WTC11 (cell line): Measurements from ENCODE around the gene TREH. TPM values are rescaled to one million over a fixed set of nuclear protein-coding genes. Genes with fewer than 3 reads are reported as not detected.
A peak's percentile ranks its signal among the peaks of the same experiment; 100 is the strongest.

ENCODE experiments used
- ATAC-seq: fragments of 200-7000 bp; cut with Tn5 transposase; 2 replicates; pipeline ENCODE4 v1.10.0; 2021; ENCODE audit warnings: mild to moderate bottlenecking, moderate library complexity
- CTCF ChIA-PET: fragments of 300-600 bp; sonication (Branson Sonifier 250); formaldehyde crosslinking; loops from one replicate; lab custom pipeline; 2021; ENCODE audit warnings: antibody characterized with exemption; lab: Charles Lee
- POLR2A ChIA-PET: fragments of 350-600 bp; sonication (Branson Sonifier 250); formaldehyde crosslinking; loops from one replicate; lab custom pipeline; 2021; ENCODE audit warnings: antibody characterized with exemption; lab: Charles Lee
- DNase-seq: peaks from one replicate; pipeline ENCODE4 v3.0.0; 2021; ENCODE audit warnings: low spot score
- H3K27ac Mint-ChIP-seq: 2 replicates; pipeline ENCODE4 v1.8.0; 2021; ENCODE audit warnings: mixed read lengths
- H3K27me3 Mint-ChIP-seq: 2 replicates; pipeline ENCODE4 v1.8.0; 2021; ENCODE audit warnings: low read depth, mild to moderate bottlenecking, moderate library complexity, mixed read lengths
- H3K36me3 Mint-ChIP-seq: 2 replicates; pipeline ENCODE4 v1.8.0; 2021; ENCODE audit warnings: mixed read lengths
- H3K4me1 Mint-ChIP-seq: 2 replicates; pipeline ENCODE4 v1.8.0; 2022; ENCODE audit warnings: mixed read lengths
- H3K4me3 Mint-ChIP-seq: 2 replicates; pipeline ENCODE4 v1.8.0; 2021; ENCODE audit warnings: mild to moderate bottlenecking, moderate library complexity, mixed read lengths
- H3K9me3 Mint-ChIP-seq: 2 replicates; pipeline ENCODE4 v1.8.0; 2021; ENCODE audit warnings: mixed read lengths
- ARID4B ChIP-seq: sonication (generic); formaldehyde crosslinking; IDR thresholded peaks from 2 replicates; pipeline ENCODE4 v1.8.0; 2023; ENCODE audit warnings: missing genetic modification reagents, mild to moderate bottlenecking, borderline replicate concordance
- ATF1 ChIP-seq: sonication (generic); formaldehyde crosslinking; IDR thresholded peaks from 2 replicates; pipeline ENCODE4 v1.8.1; 2023; ENCODE audit warnings: mild to moderate bottlenecking, moderate library complexity, missing genetic modification reagents
- E2F4 ChIP-seq: sonication (generic); formaldehyde crosslinking; IDR thresholded peaks from 2 replicates; pipeline ENCODE4 v1.8.1; 2022; ENCODE audit warnings: low read depth, mild to moderate bottlenecking, moderate library complexity, missing genetic modification reagents, borderline replicate concordance
- ESRRA ChIP-seq: sonication (generic); formaldehyde crosslinking; IDR thresholded peaks from 2 replicates; pipeline ENCODE4 v1.8.1; 2022; ENCODE audit warnings: mild to moderate bottlenecking, missing genetic modification reagents, borderline replicate concordance
- FOXP4 ChIP-seq: sonication (generic); formaldehyde crosslinking; IDR thresholded peaks from 2 replicates; pipeline ENCODE4 v1.8.0; 2022; ENCODE audit warnings: mild to moderate bottlenecking, missing genetic modification reagents
- GTF2I ChIP-seq: fragments of 250-450 bp; sonication (Bioruptor Pico); conservative IDR thresholded peaks from 2 replicates; pipeline ENCODE4 v1.4.0; 2021; ENCODE audit warnings: mild to moderate bottlenecking
- JUN ChIP-seq: sonication (generic); formaldehyde crosslinking; IDR thresholded peaks from 2 replicates; pipeline ENCODE4 v1.8.0; 2023; ENCODE audit warnings: mild to moderate bottlenecking, missing genetic modification reagents
- MAX ChIP-seq: sonication (generic); formaldehyde crosslinking; IDR thresholded peaks from 2 replicates; pipeline ENCODE4 v1.8.0; 2022; ENCODE audit warnings: mild to moderate bottlenecking, missing genetic modification reagents
- NFATC4 ChIP-seq: fragments of 250-450 bp; sonication (Bioruptor Pico); IDR thresholded peaks from 2 replicates; pipeline ENCODE4 v1.9.0; 2021; ENCODE audit warnings: mild to moderate bottlenecking
- PRDM15 ChIP-seq: sonication (generic); formaldehyde crosslinking; IDR thresholded peaks from 2 replicates; pipeline ENCODE4 v1.8.0; 2022; ENCODE audit warnings: missing genetic modification reagents
- RELA ChIP-seq: sonication (generic); formaldehyde crosslinking; IDR thresholded peaks from 2 replicates; pipeline ENCODE4 v1.8.1; 2022; ENCODE audit warnings: missing genetic modification reagents, mild to moderate bottlenecking, borderline replicate concordance
- RORB ChIP-seq: fragments of 250-450 bp; sonication (Bioruptor Pico); IDR thresholded peaks from 2 replicates; pipeline ENCODE4 v1.9.0; 2021; ENCODE audit warnings: mild to moderate bottlenecking
- SMAD3 ChIP-seq: sonication (generic); formaldehyde crosslinking; IDR thresholded peaks from 2 replicates; pipeline ENCODE4 v1.8.0; 2022; ENCODE audit warnings: missing genetic modification reagents, mild to moderate bottlenecking, borderline replicate concordance
- SMAD4 ChIP-seq: sonication (generic); formaldehyde crosslinking; IDR thresholded peaks from 2 replicates; pipeline ENCODE4 v1.8.0; 2022; ENCODE audit warnings: mild to moderate bottlenecking, missing genetic modification reagents
- SOX15 ChIP-seq: fragments of 250-450 bp; sonication (Bioruptor Pico); IDR thresholded peaks from 2 replicates; pipeline ENCODE4 v1.9.0; 2021; ENCODE audit warnings: mild to moderate bottlenecking
- TCF7 ChIP-seq: sonication (generic); formaldehyde crosslinking; IDR thresholded peaks from 2 replicates; pipeline ENCODE4 v1.8.0; 2022; ENCODE audit warnings: mild to moderate bottlenecking, low read depth, missing genetic modification reagents, moderate library complexity
- total RNA-seq: library from RNA; stranded (reverse); gene quantifications from 3 replicates; pipeline ENCODE4 v1.2.3, GENCODE V29; 2021
- TF ChIP-seq, protein P1 (sequence below): sonication (generic); formaldehyde crosslinking; IDR thresholded peaks from 2 replicates; pipeline ENCODE4 v1.8.1; 2023; ENCODE audit warnings: mild to moderate bottlenecking, missing genetic modification reagents, moderate library complexity
- TF ChIP-seq, protein P2 (sequence below): sonication (generic); formaldehyde crosslinking; IDR thresholded peaks from 2 replicates; pipeline ENCODE4 v1.8.1; 2023; ENCODE audit warnings: mild to moderate bottlenecking, missing genetic modification reagents

Gene TREH
- total RNA-seq, 1 experiment from 2014 or later = not detected

DNA sequence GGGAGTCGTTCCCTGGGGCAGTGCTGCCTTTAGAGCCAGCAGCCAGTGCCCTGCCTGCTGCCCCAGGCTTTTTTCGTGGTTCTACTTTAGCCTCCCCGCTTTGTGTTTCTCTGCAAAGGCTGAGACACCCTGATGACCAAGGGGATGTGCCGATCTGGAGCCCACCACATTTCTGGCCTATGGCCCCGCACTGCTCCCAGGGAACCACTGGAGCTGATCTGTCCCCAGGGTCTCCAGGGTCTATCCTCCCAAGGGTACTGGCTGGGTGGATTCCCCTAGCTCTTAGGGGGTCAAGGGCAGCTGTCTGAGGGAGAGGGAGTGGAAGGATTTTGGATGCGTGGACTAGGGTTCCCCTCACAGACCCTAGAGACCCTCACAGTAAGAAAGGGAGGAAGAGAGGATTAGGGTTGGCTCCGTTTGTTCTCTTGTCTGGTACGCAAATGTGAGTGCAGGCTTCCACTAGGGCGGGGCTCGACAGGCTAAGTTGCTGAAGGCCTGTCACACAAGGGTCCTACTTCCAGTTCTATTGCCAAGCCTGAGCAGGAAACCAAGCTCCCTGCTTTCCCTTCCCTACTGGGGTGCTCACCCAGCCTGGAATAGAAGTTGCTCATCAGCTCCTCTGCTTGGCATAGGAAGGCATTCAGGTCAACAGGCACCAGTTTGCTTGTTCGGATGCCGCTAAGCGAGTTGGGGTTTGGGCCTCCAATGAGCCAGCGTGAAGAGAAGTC, 19.3 kb downstream of the TREH start (continued):
- TF ChIP-seq ARID4B = no peak
- TF ChIP-seq GTF2I = no peak
- TF ChIP-seq SMAD4 (CRISPR knock-in tag) = no peak
- no peak for TF ChIP-seq TCF7
- no peak for TF ChIP-seq SOX15 (CRISPR knock-in tag)
- no peak for TF ChIP-seq MAX (CRISPR knock-in tag)
- TF ChIP-seq SMAD3 (CRISPR knock-in tag) = no peak
- TF ChIP-seq, protein P1, sequence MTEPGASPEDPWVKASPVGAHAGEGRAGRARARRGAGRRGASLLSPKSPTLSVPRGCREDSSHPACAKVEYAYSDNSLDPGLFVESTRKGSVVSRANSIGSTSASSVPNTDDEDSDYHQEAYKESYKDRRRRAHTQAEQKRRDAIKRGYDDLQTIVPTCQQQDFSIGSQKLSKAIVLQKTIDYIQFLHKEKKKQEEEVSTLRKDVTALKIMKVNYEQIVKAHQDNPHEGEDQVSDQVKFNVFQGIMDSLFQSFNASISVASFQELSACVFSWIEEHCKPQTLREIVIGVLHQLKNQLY (CRISPR knock-in tag) = no peak
- TF ChIP-seq E2F4 (CRISPR knock-in tag) = no peak
- no peak for TF ChIP-seq NFATC4 (CRISPR knock-in tag)

DNA sequence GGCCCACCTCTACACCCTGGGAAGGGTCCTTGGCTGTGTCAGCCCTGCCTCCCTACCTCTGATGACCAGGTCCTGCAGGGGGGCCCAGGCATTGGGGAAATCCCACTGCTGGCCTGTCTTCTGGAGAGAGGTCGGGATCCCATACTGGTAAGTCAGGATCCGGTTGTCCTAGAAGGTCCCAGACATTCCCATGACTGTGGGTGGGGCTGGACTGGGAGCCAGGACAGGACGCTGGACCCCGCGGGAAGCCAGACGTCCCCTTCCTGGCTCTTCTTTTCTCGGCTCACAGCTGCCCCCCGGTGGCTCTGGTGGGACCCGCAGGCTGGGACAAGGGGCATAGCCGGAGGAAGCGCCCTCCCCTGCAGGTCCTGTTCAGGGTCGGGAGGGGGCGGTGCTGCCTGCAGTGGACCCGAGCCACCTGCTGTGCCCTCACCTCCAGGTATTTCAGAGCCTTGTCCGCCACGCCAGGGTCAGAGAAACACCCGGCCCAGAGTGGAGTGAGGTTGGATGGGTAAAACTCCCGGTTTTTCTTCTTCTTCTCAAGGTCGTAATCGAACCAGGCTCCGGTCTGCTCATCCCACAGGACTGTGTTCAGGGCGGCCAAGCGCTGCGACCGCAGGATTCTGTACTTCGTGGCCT, 20.0 kb downstream of the TREH start:
- Mint-ChIP-seq H3K27ac (no peak overlapping the region), H3K9me3 (no peaks in the 10 kb centered on the region), H3K27me3 (peaks cover 3% of the 10 kb centered on the region; the same call in 1 of the 2 replicates), H3K4me3 (peak overlapping the region; percentile 16; the same call in 1 of the 2 replicates), H3K4me1 (peaks cover 41% of the 10 kb centered on the region), H3K36me3 (peaks cover 5% of the 10 kb centered on the region; the same call in 1 of the 2 replicates)
- POLR2A ChIA-PET = interaction anchor here (0.7 to 1.7 kb wide), 4 partner anchors 21 to 50 kb away, joined by 3 to 14 read pairs (median 3); no protein-coding TSS in a partner anchor
- DNase-seq (peak; percentile 99), ATAC-seq (peak; percentile 88)
- CTCF ChIA-PET = interaction anchor here (0.6 to 7.0 kb wide), 35 partner anchors 11 to 679 kb away, joined by 3 to 78 read pairs (median 4); partner anchors contain the start of genes CENATAC, FOXR1, PHLDB1 and UPK2
- TF ChIP-seq FOXP4 (CRISPR knock-in tag) (no peak), SMAD3 (CRISPR knock-in tag) (peak; percentile 35; the same call in 1 of the 2 replicates), PRDM15 (CRISPR knock-in tag) (peak; percentile 60), JUN (CRISPR knock-in tag) (no peak), SMAD4 (CRISPR knock-in tag) (no peak), ESRRA (CRISPR knock-in tag) (no peak), RORB (CRISPR knock-in tag) (no peak), GTF2I (no peak), ATF1 (CRISPR knock-in tag) (no peak), NFATC4 (CRISPR knock-in tag) (no peak), RELA (CRISPR knock-in tag) (no peak)
- TF ChIP-seq, protein P2, sequence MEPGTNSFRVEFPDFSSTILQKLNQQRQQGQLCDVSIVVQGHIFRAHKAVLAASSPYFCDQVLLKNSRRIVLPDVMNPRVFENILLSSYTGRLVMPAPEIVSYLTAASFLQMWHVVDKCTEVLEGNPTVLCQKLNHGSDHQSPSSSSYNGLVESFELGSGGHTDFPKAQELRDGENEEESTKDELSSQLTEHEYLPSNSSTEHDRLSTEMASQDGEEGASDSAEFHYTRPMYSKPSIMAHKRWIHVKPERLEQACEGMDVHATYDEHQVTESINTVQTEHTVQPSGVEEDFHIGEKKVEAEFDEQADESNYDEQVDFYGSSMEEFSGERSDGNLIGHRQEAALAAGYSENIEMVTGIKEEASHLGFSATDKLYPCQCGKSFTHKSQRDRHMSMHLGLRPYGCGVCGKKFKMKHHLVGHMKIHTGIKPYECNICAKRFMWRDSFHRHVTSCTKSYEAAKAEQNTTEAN = no peak
